Glutamatergic neuron (in vitro differentiated cells): ENCODE data around the gene CHST8. TPM values are rescaled to one million over a fixed set of nuclear protein-coding genes. Genes with fewer than 3 reads are reported as not detected.

Source experiments
- DNase-seq: peaks from one replicate; pipeline ENCODE4 v3.0.0; 2022
- H3K27ac Mint-ChIP-seq: one replicate; pipeline ENCODE4 v1.8.0; 2020; ENCODE audit warnings: mild to moderate bottlenecking, mixed read lengths, inconsistent platforms; ENCODE audit not compliant: unreplicated experiment
- H3K27me3 Mint-ChIP-seq: one replicate; pipeline ENCODE4 v1.8.0; 2020; ENCODE audit warnings: mild to moderate bottlenecking, moderate library complexity, mixed read lengths, inconsistent platforms; ENCODE audit not compliant: unreplicated experiment
- H3K36me3 Mint-ChIP-seq: one replicate; pipeline ENCODE4 v1.8.0; 2020; ENCODE audit warnings: mild to moderate bottlenecking, mixed read lengths, inconsistent platforms; ENCODE audit not compliant: unreplicated experiment
- H3K4me1 Mint-ChIP-seq: one replicate; pipeline ENCODE4 v1.8.0; 2020; ENCODE audit warnings: mild to moderate bottlenecking, low read depth, mixed read lengths, inconsistent platforms; ENCODE audit not compliant: unreplicated experiment
- H3K4me3 Mint-ChIP-seq: one replicate; pipeline ENCODE4 v1.8.0; 2020; ENCODE audit warnings: mild to moderate bottlenecking, mixed read lengths, inconsistent platforms; ENCODE audit not compliant: unreplicated experiment
- H3K9me3 Mint-ChIP-seq: one replicate; pipeline ENCODE4 v1.8.0; 2020; ENCODE audit warnings: mild to moderate bottlenecking, moderate library complexity, mixed read lengths, inconsistent platforms; ENCODE audit not compliant: unreplicated experiment
- total RNA-seq: library from RNA; stranded (reverse); fragmentation: NEBNext Ultra II Directional; extraction: Animal tissue kit (Norgen Biotek cat#: 25700); gene quantifications from one replicate; pipeline ENCODE4 v1.2.1, GENCODE V29; 2021; ENCODE audit not compliant: unreplicated experiment
- TF ChIP-seq, protein P1 (sequence below): fragments of 200-600 bp; sonication (generic); IDR thresholded peaks from one replicate; pipeline ENCODE4 v1.5.0; 2021; ENCODE audit not compliant: partially characterized antibody, unreplicated experiment

Gene CHST8
- total RNA-seq, 1 donor from 2014 or later: 235 TPM

DNA sequence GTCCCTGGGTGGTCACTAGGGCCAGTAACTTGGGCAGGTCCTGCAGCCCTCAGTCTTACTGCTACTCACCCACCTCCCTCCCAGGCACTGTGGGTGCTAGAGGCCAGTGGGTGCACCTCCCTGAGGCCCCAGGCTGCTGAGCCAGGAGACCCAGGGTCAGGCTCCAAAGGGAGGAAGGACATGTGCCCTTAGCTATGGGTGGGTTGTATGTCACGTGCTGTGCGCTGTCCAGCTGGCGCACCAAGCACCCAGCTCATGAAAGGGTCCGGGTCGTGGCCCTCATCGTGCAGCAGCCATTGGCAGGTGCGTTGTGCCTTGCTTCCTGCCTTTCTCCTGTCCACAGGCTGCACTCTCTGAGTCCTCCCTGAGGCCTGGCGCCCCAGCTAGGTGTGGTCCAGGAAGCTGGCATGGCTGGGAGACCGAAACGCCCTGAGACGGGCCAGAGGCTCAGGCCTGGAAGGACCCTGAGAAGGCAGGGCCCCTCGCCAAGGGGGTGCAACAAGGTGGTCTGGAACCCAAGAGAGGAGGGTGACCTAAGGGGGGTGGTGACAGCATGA, 127.9 kb downstream of the CHST8 start:
- Mint-ChIP-seq H3K4me1 (peaks cover 57% of the 10 kb centered on the region), H3K27me3 (peaks cover 11% of the 10 kb centered on the region), H3K36me3 (no peaks in the 10 kb centered on the region), H3K9me3 (peaks cover 20% of the 10 kb centered on the region), H3K27ac (no peak overlapping the region), H3K4me3 (no peak overlapping the region)
- DNase-seq: no peak
- TF ChIP-seq, protein P1, sequence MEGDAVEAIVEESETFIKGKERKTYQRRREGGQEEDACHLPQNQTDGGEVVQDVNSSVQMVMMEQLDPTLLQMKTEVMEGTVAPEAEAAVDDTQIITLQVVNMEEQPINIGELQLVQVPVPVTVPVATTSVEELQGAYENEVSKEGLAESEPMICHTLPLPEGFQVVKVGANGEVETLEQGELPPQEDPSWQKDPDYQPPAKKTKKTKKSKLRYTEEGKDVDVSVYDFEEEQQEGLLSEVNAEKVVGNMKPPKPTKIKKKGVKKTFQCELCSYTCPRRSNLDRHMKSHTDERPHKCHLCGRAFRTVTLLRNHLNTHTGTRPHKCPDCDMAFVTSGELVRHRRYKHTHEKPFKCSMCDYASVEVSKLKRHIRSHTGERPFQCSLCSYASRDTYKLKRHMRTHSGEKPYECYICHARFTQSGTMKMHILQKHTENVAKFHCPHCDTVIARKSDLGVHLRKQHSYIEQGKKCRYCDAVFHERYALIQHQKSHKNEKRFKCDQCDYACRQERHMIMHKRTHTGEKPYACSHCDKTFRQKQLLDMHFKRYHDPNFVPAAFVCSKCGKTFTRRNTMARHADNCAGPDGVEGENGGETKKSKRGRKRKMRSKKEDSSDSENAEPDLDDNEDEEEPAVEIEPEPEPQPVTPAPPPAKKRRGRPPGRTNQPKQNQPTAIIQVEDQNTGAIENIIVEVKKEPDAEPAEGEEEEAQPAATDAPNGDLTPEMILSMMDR: no peak

DNA sequence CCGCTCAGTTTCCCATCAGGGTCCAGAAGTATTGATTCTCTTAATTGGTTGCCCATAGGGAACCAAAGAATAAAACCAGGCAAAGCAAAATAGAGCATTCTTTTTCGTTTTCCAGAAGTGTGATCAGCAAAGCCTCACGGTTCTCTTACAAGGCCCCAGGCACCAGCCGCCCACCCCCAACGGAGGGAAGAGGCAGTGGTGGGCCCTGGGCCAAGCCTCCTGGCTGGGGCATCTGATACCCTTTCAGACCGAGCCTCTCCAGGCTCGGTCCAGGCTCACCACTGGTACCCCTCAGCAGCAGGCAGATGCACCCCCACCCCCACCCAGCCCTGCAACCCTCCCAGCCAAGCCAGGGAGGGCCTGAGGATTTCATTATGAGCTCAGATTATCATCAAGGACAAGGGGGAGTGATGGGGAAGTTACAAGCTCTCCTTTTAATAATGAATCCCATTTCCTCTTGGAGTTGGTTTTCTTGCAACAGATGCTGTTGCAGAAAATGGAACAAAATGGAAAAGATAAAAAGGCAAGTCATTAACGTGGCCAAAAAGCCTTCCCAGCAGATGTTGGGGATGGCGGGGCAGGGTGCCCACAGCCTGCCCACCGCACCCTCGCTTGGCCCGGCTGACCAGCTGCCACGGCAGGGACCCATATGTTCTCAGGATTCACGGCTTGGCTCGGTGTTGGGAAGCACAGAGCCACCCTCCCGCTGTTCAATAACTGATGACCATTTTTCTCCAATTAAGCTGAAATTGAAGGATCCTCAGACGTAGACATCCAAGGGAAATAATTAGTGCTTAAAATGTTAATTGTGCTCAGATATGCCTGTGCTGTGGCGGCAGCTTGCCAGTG, 129.1 kb downstream of the CHST8 start:
- peaks cover 23% of the 10 kb centered on the region for H3K9me3 Mint-ChIP-seq
- H3K4me3 Mint-ChIP-seq: peak overlapping the region; percentile 63
- TF ChIP-seq, protein P1: no peak
- H3K36me3 Mint-ChIP-seq: no peaks in the 10 kb centered on the region
- peaks cover 17% of the 10 kb centered on the region for H3K27me3 Mint-ChIP-seq
- no peak for DNase-seq
- peak overlapping the region; percentile 86 for H3K27ac Mint-ChIP-seq
- H3K4me1 Mint-ChIP-seq: peaks cover 60% of the 10 kb centered on the region

DNA sequence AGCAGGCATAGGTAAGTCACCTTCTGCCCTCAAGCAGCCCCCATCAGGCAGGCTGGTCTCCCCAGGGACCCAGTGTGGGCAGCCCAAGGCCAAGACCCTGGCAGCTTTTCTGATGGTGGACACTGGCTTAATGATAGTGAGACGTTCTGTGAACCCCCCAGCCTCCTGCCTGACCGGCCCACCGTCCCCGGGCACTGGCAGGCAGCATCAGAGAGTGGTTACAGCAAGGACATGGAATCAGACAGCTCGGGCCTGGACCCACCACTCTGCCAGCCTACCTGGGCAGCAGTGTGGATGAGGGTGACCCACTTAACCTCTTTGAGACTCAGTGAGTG, 129.7 kb downstream of the CHST8 start:
- TF ChIP-seq, protein P1: no peak
- no peak for DNase-seq
- H3K36me3 Mint-ChIP-seq: no peaks in the 10 kb centered on the region
- H3K27me3 Mint-ChIP-seq: peaks cover 23% of the 10 kb centered on the region
- H3K4me3 Mint-ChIP-seq: peak overlapping the region; percentile 50
- H3K9me3 Mint-ChIP-seq: peaks cover 25% of the 10 kb centered on the region
- H3K27ac Mint-ChIP-seq: peak overlapping the region; percentile 86
- peaks cover 58% of the 10 kb centered on the region for H3K4me1 Mint-ChIP-seq

DNA sequence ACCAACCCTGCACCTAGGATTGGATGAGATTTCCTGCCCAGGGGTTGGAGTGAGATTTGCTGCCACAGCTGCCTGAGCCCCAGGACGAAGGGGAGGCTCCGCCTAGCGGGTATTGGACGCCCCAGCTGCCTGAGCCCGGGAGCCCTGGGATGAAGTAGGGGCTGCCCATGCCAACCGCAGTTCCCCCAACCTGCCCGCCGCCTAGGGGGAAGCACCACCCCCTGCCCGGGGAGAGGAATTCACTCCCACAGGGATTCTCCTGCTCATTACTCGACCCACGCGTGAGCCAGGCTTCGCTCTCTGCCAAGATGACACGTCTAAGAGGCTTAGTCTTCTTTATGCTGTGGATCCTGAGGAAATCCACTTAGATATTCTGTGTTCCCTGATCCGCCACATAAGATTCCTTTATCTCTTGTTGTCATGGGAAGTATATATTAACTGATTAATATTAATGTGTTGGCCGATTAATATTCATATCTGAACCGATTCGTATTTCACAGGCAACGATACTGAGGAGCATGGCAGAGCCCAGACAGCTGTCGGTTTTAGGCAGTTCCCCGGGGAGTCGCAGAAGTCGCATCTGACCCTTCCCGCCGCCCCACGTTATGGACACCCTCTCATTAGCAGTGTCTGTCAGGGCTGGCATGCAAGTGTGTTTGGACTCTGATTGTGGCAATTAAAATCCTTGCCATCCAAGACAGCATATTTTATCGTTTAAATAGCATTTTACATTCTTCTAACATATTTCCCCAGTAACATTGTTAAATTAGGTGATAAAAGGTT, 130.5 kb downstream of the CHST8 start:
- Mint-ChIP-seq H3K27ac (peak overlapping the region; percentile 95), H3K27me3 (peaks cover 24% of the 10 kb centered on the region)
- DNase-seq: no peak

More for the DNA sequence above, 130.5 kb downstream of the CHST8 start:
- peaks cover 29% of the 10 kb centered on the region for H3K9me3 Mint-ChIP-seq
- H3K4me1 Mint-ChIP-seq: peaks cover 51% of the 10 kb centered on the region
- TF ChIP-seq, protein P1: no peak
- H3K4me3 Mint-ChIP-seq: peak overlapping the region; percentile 59
- no peaks in the 10 kb centered on the region for H3K36me3 Mint-ChIP-seq
